Activated CD8-positive, alpha-beta memory T cell treated with anti-CD3 and anti-CD28 coated beads for 4 hours (primary cell): Measurements from ENCODE around the gene CCDC172.
"Not testable (repeated sequence)": the region's sequence is repeated elsewhere in the genome, so short reads cannot be mapped to it uniquely, and the experiment has no call there.

Experiments used
- DNase-seq, 2 donors: peaks; one replicate each; pipeline ENCODE4 v3.0.0-alpha.2; 2020; ENCODE audit warnings: low read depth in 2 of 2

Gene CCDC172

DNA sequence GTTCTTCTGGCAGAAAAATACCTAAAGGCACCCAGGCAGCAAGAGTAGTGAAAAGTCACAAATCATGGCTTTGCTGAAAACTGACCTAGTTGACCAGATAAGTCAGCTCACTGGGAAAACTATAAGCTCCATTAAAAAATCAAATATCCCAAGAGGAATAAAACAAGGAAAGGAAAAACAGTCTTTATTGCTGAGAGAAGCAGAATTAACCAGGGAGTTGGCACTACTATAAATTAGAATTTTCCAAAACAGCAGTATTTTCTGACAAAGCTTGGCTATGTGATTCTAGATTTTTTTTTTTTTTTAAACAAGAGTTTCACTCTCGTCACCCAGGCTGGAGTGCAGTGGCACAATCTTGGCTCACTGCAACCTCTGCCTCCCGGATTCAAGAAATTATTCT lies 12.6 kb downstream of the CCDC172 start:
- DNase-seq: no peak

DNA sequence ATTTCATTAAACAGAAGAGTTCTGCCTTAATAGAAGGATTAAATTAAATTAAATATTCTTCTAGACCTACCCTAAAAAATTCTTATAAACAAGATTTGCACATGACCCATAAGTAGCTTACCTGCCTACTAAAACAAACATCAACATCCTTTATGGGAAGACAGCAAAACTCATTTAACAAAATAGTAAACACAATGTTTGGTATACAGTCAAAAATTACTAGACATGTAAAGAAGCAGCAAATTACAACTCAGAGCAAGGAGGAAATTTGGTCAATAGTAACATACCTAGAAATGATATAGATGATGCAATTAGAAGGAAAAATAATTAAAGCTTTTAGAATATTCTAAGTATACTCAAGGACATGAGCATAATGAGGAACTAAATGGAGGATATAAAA lies 27.9 kb downstream of the CCDC172 start:
- no peak for DNase-seq

DNA sequence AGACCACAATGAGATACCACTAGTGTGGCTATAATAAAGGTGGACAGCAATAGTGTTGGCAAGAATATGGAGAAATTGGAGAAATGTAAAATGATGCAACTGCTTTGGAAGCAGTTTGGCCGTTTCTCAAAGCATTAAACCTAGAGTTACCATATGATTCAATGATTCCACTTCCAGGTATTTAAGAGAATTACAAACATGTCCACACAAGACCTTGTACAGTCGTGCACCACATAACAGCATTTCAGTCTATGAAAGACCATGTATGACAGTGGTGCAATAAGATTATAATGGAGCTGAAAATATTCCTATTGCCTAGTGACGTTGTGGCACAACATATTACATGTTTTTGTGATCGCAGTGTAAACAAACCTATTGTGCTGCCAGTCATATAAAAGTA lies 29.6 kb downstream of the CCDC172 start:
- no peak for DNase-seq

DNA sequence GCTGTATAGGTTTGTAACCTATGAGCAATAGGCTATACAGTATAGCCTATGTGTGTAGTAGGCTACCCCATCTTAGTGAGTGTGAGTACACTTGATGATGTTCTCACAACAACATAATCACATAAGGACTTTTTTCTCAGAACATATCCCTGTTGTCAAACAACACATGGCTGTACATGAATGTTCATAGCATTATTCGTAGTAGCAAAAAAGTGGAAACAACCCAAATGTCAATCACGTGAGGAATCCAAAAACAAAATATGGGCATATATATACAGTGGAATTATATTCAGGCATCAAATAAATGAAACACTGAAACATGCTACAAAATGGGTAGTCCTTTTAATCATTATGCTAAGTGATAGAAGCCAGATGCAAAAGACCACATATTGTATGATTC lies 31.1 kb downstream of the CCDC172 start:
- no peak for DNase-seq

DNA sequence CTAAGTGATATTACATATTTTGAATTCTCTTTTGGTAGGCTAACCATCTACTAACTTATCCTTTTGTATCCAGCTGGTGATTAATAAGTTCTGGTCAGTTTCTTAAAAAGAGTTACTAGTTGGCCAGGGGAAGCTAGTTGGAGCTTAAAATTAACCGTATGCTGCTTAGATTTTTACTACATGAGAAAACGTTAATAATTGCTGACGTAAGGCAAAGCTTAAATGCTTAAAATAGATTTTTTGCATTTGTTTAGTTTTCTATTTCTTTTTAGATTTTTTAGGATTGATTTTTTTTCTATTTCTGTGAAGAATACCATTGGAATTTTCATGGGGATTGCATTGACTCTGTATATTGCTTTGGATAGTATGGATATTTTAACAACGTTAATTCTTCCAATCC lies 32.6 kb downstream of the CCDC172 start:
- no peak for DNase-seq

DNA sequence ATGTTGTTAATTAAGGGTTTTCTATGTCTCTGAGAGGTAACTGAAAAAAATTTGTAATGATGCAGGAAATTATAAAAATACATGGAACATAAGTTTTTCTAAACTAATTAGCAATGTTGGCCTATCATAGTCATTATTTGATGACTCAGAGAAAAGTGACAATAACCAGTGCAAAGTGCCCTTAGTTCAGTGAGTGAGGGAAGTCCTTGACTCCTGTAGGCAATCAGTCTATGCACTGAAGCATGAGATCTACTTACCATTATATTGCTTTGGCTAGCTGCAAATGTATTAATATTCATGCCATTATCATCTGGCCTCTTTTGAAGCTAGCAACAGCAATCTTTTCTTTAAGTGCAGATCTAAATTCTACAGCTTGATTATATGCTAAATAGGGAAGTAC lies 40.6 kb downstream of the CCDC172 start:
- DNase-seq: no peak

DNA sequence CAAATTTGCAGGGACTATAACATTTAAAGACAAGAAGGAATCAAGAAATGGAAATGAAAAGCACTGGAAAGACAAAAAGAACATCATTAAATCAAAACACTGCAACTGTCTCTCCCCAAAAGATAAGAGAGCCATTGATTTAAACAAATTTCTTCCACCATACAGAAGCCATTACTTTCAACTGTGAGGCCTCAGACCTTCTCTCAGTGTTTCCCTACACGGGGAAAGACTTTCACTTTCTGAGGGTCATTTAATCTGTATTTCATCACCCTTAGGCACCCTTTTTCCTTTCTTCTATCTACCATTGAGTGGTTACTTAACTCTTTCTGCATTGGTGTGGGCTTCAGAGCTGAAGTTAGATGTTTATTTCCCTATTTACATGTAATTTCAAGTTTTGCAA lies 47.5 kb downstream of the CCDC172 start:
- DNase-seq: no peak

DNA sequence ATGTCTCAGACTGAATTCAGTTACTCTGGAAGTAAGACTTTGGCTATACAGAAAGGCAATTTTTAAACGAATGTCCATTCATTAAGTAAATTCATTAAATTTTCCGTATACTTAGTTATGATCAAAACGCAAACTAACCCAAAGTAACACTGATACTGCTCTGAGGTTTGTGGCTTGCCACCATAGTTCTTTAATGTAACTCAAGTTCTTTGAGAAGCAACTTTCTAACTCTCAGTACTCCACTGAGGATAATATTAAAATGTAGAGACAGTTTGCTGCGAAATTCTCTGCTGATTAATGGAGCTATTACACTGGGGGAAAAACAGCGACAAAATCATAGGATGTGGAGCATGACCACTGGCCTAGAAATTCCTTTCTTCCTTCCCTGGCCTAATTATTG lies 58.0 kb downstream of the CCDC172 start:
- DNase-seq: no peak

DNA sequence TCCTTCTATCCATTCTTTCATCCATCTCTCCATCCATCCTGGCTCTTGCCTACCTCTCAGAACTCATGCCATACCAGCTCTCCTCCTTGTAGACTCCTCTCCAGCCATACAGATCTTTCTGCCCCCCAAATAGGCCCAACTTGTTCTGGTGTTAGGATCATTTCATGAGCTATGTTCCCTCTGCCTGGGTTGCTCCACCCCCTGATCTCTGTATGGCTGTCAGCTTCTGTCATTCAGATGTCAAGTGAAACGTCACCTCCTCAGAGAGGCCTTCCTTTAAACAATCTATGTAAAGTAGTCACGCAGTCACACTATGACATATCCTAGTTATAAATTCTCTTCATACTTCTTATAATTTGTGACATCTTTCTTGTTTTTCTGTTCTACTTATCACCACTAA lies 61.1 kb downstream of the CCDC172 start:
- no peak for DNase-seq

DNA sequence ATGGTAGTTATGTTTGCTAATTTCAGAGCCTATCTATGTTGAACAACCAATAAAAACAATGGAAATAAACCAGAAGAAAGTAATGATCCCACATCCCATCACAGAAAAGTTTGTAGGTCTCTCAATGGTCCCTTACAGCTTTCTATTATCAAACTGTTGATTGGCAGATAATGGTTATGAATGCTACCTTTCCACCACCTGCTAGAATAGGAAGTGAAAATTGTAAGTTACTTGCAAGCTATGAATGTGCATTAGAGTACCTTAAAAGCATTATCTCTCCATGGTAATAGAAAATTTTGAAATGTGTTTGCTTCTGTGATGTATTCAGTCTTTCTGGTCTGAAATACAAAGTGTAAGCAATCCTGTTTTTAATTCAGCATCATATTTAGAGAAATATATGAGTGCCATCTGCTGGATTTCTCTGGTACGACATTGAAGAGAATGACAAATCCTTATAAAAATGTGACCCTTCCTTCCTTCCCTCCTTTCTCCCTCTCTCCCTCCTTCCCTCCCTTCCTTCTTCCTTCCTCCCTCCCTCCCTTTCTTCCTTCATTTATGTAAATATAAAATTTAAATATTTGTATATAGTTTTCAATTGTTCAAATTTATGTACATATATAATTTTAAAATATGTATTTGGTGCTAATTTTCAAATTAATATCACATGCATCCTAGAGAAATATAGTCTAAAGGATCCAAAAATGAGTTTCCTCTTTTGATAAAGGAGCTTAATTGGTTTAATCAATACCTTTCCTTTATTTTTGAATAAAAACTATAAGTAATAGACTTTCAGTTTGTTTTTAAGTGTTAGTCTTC lies 62.0 kb downstream of the CCDC172 start:
- no peak for DNase-seq

DNA sequence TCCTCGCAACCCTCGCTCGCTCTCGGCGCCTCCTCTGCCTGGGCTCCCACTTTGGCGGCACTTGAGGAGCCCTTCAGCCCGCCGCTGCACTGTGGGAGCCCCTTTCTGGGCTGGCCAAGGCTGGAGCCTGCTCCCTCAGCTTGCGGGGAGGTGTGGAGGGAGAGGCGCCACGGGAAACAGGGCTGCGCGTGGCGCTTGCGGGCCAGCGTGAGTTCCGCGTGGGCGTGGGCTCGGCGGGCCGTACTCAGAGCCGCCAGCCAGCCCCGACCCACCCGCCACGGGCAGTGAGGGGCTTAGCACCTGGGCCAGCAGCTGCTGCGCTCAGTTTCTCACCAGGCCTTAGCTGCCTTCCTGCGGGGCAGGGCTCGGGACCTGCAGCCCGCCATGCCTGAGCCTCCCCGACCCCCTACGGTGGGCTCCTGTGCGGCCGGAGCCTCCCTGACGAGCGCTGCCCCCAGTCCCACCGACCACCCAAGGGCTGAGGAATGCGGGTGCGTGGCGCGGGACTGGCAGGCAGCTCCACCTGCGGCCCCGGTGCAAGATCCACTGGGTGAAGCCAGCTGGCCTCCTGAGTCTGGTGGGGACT lies 69.1 kb downstream of the CCDC172 start:
- not testable (repeated sequence) for DNase-seq

DNA sequence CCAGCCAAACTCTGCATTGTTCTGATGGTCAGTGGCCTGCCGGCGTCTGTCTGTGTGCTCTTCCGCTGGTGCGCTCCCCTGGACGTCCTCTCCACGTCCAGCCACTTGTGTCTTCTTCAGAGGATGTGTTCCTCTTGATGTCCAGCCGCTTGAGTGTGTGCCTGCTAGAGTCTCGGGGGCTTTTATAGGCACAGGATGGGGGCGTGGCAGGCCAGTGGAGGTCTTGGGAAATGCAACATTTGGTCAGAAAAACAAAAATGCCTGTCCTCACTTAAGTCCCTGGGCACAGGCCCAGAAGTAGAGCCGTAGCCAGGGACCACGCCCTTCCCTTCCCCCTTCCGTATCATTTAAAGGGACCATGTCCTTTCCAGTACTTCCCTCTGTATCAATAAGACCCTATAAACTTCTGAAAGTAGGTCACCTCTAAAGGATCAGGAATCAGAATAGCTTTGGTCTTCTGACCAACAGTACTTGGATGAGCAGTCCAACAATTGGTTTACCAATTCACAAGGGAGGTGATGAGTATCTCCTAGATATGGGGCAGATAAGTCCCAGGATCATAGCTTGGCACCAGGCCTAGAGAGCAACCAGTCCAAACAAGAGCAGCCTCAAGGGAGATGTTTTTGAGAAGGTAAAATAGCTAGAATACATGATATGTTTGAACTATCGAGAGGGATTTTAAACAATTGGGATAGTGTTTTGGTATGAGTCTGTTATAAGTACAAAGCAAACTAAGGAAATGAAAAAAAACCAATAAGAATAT lies 71.2 kb downstream of the CCDC172 start:
- DNase-seq: no peak

DNA sequence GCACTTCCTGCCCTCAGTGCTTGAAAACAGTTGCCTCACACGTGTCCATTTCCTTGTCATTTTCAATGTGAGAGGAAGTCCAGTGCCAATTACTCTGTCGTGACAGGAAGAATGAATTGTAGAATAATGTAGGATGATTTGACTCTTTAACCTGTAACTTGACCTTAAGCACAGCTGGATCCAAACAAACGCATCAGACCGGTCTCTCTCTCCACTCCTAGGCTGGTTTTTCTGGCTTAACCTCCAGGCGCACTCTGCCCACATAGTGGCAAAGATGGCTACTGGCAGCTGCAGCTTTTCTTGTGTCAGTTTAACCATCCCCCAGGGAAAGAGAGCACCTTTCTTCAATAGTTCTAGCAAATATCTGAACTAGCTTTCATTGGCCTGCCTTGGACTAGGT lies 74.0 kb downstream of the CCDC172 start:
- no peak for DNase-seq

DNA sequence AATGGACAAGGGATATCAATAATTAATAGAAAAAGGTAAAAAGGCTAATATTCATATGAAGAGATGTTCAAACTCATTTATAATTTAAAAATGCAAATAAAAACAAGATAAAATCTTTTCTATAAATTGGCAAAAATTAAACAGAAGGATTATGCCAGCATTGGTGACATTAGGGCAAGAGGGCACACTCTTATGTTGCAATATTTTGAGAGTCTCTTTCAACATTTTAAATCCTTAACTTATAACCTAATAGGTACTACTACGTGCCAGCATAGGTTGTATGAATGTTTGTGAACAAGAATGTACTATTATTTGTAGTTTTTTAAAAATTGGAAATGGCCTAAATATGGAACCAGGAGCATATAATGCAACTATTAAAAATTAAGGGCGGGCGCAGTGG lies 78.6 kb downstream of the CCDC172 start:
- DNase-seq: no peak

DNA sequence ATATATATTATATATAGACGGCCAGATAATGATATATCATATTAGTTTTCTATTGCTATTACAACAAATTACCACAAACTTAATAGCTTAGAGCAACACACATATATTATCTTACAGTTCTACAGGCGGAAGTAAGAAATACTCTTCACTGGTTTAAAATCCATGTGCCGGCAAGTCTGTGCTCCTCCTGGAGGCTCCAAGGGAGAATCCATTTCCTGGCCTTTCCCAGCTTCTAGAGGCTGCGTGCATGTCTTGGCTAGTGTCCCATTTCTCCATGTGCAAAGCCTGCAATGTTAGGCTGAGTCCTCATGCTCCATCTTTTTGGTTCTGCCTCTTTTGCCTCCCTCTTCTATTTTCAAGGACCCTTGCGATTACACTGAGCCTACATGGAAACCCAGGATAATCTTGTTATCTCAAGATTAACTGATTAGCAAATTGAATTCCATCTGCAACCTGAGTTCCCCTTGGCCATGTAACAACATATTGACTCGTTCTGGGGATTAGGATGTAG lies 79.5 kb downstream of the CCDC172 start:
- no peak for DNase-seq

DNA sequence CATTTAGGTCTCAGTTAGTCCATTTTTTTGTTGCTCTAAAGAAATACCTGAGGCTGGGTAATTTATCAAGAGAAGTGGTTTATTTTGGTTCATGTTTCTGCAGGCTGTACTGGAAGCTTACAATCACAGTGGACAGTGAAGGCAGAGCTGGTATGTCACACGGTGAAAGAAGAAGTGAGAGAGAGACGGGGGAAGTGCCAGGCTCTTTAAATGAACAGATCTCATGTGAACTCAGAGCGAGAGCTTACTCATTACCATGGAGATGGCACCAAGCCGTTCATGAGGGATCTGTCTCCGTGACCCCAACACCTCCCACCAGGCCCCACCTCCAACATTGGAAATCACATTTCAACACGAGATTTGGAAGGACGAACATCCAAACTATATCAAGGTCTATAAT lies 84.5 kb downstream of the CCDC172 start:
- DNase-seq: no peak

DNA sequence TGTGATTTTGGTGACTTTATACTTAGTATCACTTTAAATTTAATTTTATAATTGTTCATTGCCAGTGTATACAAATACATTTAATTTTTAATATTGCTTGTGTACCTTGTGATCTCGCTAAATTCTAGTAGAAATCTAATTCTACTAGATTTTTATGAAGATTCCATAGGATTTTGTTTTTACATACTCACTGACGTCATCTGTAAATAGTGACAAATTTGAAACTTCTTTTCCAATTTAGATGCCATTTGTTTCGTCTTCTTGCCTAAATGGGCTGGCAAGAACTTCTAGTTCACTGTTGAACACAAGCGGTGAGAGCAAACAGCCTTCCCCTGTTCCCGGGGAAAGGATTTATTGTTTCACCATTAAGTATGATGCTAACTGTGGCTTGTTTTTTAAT lies 86.1 kb downstream of the CCDC172 start:
- DNase-seq: no peak

DNA sequence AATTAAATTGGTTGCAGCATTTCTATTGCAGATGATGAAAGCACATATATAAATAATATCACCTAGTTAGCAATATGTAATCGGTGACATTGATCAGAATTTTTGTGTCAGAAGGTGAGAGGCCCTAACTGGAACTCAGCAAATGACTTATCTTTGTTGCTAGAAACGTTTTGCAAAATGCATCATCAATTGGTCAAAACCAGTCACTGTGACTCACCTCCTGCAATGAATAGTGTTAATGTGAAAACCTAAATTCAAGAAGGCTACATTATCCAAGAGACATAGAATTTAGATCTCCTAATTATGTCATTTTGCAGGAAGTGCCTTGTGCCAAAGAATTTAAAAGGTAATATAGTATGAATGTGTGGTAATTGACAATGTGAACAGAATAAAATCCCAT lies 93.6 kb downstream of the CCDC172 start:
- DNase-seq: no peak

DNA sequence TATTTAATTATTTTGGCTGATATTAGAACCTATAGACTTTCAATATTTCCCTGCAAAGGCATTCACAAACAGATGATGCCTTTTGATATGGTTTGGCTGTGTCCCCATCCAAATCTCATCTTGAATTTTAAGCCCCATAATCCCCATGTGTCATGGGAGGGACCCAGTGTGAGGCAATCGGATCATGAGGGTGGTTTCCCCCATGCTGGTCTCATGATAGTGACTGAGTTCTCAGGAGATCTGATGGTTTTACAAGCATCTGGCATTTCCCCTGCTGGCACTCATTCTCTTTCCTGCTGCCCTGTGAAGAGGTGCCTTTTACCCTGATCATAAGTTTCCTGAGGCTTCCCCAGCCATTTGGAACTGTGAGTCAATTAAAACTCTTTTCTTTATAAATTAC lies 94.1 kb downstream of the CCDC172 start:
- DNase-seq: no peak

DNA sequence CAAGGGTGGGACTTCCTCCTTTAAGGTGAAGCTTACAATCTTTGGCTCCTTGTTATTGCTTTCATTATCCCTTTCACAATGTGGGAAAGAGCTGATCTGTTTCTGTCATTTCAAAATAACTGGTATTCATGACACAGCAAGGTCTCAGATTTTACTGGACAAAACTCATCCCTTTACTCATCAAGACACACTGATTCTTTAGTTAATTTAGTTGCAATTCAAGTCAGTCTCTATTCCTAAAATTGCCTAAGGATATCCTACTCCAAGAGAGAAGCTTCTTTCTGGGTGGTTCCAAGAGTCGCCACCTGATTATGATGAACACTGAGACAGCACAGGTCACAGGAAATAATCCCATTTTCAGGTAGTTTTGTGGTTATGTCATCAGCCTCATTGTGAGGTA lies 97.6 kb downstream of the CCDC172 start:
- DNase-seq: no peak

DNA sequence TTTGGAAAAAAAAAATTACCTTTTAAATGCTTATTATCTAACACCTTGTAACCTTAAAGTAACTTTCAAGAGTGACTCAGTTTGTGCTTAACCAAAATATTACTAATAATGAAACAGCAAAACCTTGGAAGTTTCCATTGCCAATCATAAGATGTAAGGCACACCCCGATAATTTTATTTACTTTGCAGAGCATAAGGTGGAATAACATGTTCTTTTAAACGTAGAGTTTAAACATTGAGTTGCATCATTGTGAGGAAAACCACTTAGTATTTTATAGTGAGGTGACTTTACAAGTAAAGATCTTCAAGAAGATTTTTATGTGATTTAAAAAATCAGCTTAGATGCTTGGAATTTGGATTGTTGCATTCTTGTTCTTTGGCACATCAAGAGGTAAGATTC lies 103.4 kb downstream of the CCDC172 start, which contains the start of gene PNLIPRP3:
PNLIPRP3 (plus strand) TSS at position 177 of the 400 bp plus-strand sequence; CDS start at position 343, 166 bp downstream.
- DNase-seq: no peak

DNA sequence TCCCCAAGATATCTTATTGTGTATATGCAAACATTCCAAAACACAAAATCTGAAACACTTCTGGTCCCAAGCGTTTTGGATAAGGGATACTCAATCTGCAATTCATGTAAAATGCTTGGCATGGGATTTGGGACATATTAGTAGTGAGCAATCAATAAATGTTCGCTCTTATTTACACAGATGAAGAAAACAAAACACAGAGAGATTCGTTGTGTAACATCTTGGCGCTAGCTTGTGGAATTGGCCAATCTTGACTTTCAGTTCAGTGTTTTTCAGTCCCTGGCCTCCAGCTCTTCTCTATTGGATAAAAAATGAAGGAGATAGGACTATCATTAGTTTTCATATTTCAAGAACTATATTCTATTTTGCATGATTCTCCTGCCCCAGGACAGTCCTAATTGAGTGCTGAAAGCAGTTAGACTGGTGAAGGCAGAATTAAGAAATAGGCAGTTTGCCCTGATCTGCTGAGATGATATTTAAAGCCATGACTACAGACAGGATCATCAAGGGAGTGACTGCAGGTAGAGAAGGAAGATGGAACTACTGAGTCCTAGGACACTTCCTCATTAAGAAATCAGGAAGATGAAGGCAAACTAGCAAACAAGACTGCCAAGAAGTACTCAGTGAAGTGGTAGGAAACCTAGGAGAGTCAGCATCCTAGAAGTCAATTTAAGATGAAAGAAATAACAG lies 105.2 kb downstream of the CCDC172 start:
- no peak for DNase-seq
